Peyer's patch (tissue), 4 donors: ENCODE data around the gene TMTC2. TPM values are rescaled to one million over a fixed set of nuclear protein-coding genes. Genes with fewer than 3 reads are reported as not detected.

ENCODE experiments used
- DNase-seq, 3 donors: peaks; one replicate each; pipeline ENCODE4 v3.0.0-alpha.2; 2017 to 2019
- H3K27ac ChIP-seq, 4 donors: fragments of 200-600 bp; sonication (generic); one replicate each; pipeline ENCODE4 v1.5.1; 2016 to 2019
- H3K27me3 ChIP-seq, 2 donors: fragments of 200-600 bp; sonication (generic); one replicate each; pipeline ENCODE4 v1.5.1; 2019
- H3K36me3 ChIP-seq, 3 donors: fragments of 200-600 bp; sonication (generic); one replicate each; pipeline ENCODE4 v1.5.1; 2016 to 2019
- H3K4me1 ChIP-seq, 4 donors: fragments of 200-600 bp; sonication (generic); one replicate each; pipeline ENCODE4 v1.5.1; 2016 to 2019
- H3K4me3 ChIP-seq, 4 donors: fragments of 200-600 bp; sonication (generic); 1 replicate in 3 of 4; 2 replicates in 1 of 4; pipeline ENCODE4 v1.5.1; 2016 to 2019; ENCODE audit warnings: mild to moderate bottlenecking in 1 of 4
- H3K9me3 ChIP-seq, 4 donors: fragments of 200-600 bp; sonication (generic); one replicate each; pipeline ENCODE4 v1.5.1; 2016 to 2019; ENCODE audit warnings: mild to moderate bottlenecking in 1 of 4
- CTCF ChIP-seq, 6 experiments: fragments of 450-650 bp in 4 of 6; fragments of 200-600 bp in 2 of 6; sonication (generic) in 1 of 6; IDR thresholded peaks; one replicate each; pipeline ENCODE4 v1.5.1; 2017 to 2019; ENCODE audit warnings: antibody characterized with exemption in 6 of 6, mild to moderate bottlenecking in 3 of 6, moderate library complexity in 1 of 6
- POLR2A ChIP-seq, 2 donors: fragments of 450-650 bp; IDR thresholded peaks; one replicate each; pipeline ENCODE4 v1.5.1; 2017; ENCODE audit warnings: antibody characterized with exemption in 2 of 2, mild to moderate bottlenecking in 2 of 2, moderate library complexity in 2 of 2
- total RNA-seq, 4 donors: library from RNA; depleted of rRNA; stranded (reverse); fragments of >200 nt; gene quantifications; one replicate each; pipeline ENCODE4 v1.1.0, GENCODE V29; 2016

TMTC2 gene
- total RNA-seq, 4 donors from 2014 or later, result 7.0 to 19.8 (median 8.5) TPM

DNA sequence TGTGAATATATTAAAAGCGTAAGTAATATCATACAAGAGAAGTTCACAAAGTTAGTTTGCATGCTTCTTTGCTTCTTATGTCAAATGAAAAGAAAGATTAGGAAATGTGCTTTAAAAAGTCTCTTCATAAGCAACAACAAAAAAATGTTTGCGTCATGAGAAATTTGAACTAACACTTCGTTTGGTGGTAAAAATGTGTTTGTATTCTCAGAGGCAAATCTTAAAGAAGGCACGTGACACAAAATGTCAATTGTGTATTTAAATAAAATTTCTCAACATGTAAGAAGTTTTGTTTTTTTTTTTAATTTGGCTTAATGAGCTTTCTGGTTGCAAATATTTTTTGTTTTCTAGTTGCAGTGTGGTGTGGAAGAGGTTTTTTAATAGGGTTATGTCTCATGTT is 93.8 kb downstream of the TMTC2 start:
- Histone ChIP-seq H3K27me3 (no peaks in the 10 kb centered on the region), H3K4me3 (no peak overlapping the region), H3K36me3 (no peaks in the 10 kb centered on the region), H3K9me3 (no peaks in the 10 kb centered on the region), H3K27ac (no peak overlapping the region), H3K4me1 (no peaks in the 10 kb centered on the region)
- DNase-seq, result no peak
- TF ChIP-seq CTCF (IDR thresholded peaks at IDR 0.05) (no peak), POLR2A (IDR thresholded peaks at IDR 0.05) (no peak)

- no peak for DNase-seq
- no peaks in the 10 kb centered on the region for H3K9me3 ChIP-seq
- no peaks in the 10 kb centered on the region for H3K4me1 ChIP-seq
- TF ChIP-seq POLR2A (IDR thresholded peaks at IDR 0.05), result no peak
- no peak overlapping the region for H3K27ac ChIP-seq
- H3K4me3 ChIP-seq, result no peak overlapping the region
- no peaks in the 10 kb centered on the region for H3K36me3 ChIP-seq
- H3K27me3 ChIP-seq, result no peaks in the 10 kb centered on the region
These were observed 94.7 kb downstream of the TMTC2 start for GRCh38 chr12:82781309-82781997.

DNA sequence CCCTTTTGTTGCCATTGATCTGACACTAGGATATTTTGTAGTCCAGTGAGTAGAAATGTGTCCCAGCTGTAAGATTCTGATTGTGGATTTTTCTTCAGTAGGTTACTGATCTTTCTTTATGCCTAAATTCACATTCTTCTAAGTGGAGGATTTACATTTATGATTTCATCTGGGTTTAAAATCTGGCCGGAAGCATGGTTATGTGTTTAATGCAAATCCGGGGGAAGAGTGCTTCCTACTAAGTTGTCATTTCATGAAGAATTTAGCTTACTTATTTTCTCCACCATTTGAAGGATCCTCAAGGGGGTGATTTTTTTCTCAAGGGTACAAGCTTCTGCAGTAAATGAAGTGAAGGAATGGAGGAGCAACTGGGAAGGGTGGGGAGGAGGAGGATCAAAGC is 96.7 kb downstream of the TMTC2 start:
- no peaks in the 10 kb centered on the region for H3K27me3 ChIP-seq
- no peak for DNase-seq
- TF ChIP-seq POLR2A (IDR thresholded peaks at IDR 0.05) (no peak), CTCF (IDR thresholded peaks at IDR 0.05) (no peak)

DNA sequence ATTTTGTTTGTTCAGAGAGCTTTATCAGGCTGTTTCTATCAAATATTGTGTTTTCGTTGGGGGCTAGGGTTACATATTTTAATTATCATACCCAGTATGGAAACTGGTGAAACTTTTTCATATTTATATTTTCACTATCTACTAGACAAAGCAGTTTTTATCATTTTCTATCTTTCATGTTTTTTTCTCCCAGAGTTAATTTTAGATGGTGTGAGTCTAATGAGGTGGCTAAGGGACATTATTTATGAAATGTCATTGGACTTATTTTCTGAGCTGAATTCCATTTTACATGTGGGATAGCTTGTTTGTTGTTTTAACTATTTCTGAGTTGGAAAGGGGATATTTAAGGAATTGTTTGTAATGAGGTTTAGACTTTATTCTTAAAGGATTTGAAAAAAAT is 100.3 kb downstream of the TMTC2 start:
- no peaks in the 10 kb centered on the region for H3K4me1 ChIP-seq
- H3K36me3 ChIP-seq, result no peaks in the 10 kb centered on the region
- H3K27ac ChIP-seq, result no peak overlapping the region
- H3K9me3 ChIP-seq, result no peaks in the 10 kb centered on the region
- DNase-seq, result no peak
- no peak overlapping the region for H3K4me3 ChIP-seq
- TF ChIP-seq POLR2A (IDR thresholded peaks at IDR 0.05) (no peak), CTCF (IDR thresholded peaks at IDR 0.05) (no peak)
- H3K27me3 ChIP-seq, result no peaks in the 10 kb centered on the region

More for the DNA sequence above, 96.7 kb downstream of the TMTC2 start:
- no peaks in the 10 kb centered on the region for H3K36me3 ChIP-seq
- H3K4me1 ChIP-seq, result no peaks in the 10 kb centered on the region
- H3K9me3 ChIP-seq, result no peaks in the 10 kb centered on the region
- H3K27ac ChIP-seq, result no peak overlapping the region
- H3K4me3 ChIP-seq, result no peak overlapping the region

- H3K27me3 ChIP-seq, result no peaks in the 10 kb centered on the region
- no peaks in the 10 kb centered on the region for H3K4me1 ChIP-seq
- H3K4me3 ChIP-seq, result no peak overlapping the region
- H3K36me3 ChIP-seq, result no peaks in the 10 kb centered on the region
- TF ChIP-seq POLR2A (IDR thresholded peaks at IDR 0.05) (no peak), CTCF (IDR thresholded peaks at IDR 0.05) (no peak)
- DNase-seq, result no peak
- H3K9me3 ChIP-seq, result no peaks in the 10 kb centered on the region
- no peak overlapping the region for H3K27ac ChIP-seq
These were observed 101.9 kb downstream of the TMTC2 start for GRCh38 chr12:82788594-82788993.

- Histone ChIP-seq H3K27ac (no peak overlapping the region), H3K27me3 (no peaks in the 10 kb centered on the region), H3K4me1 (no peaks in the 10 kb centered on the region), H3K9me3 (no peaks in the 10 kb centered on the region), H3K4me3 (no peak overlapping the region), H3K36me3 (no peaks in the 10 kb centered on the region)
- DNase-seq, result no peak
- TF ChIP-seq CTCF (IDR thresholded peaks at IDR 0.05) (no peak), POLR2A (IDR thresholded peaks at IDR 0.05) (no peak)
These were observed 103.0 kb downstream of the TMTC2 start for GRCh38 chr12:82789674-82790073.
